ENCODE measurements around the gene ZG16.

Gene ZG16

GRCh38 chr16:29825145-29826044, 47.3 kb downstream of the ZG16 start:
- peak; percentile 74 for DNase-seq (ENCODE audit: low spot score)

GRCh38 chr16:29826342-29826695, 48.3 kb downstream of the ZG16 start:
- DNase-seq (ENCODE audit: low spot score), result no peak

GRCh38 chr16:29830774-29831173, 52.7 kb downstream of the ZG16 start:
- DNase-seq (ENCODE audit: low spot score), result no peak

DNA sequence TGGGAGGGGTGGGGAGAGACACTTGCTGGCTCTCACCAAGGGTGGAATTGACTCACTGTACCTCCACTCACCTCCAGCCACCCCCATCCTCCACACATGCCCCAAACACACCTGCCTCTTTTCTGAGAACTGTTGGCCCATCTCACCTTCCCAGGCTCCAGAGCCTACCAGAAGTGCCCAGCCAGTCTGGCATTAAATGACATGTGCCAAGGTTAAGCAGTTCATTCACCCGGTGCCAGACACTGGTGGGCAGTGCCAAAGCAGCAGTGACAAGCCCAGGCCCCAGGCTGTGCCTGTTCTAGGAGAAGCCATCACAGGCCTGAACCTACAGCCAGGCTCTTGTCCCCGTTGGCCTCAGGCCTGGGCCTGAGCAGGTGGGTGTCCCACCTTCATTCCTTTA, 53.4 kb downstream of the ZG16 start:
- DNase-seq (ENCODE audit: low spot score), result no peak
